ENCODE data around the gene IL17RB.

IL17RB gene

DNA sequence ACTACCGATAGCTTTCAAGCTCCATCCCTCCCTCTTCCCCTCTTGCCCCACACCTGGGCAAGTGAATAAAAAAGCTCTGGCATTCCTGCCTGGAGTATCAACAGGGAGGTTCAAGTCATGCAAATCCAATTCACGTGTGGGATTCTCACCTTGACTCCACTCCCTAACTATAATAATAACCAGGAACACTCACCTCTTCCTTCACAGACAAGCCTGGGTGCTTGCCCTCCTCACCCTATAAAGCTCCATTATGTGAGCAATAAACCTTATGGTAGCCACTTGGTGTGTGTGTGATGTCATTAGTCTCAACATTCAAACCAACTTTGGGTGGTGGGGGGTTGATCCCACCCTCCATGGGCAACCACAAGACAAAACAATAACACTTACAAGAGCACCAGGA, 16.8 kb upstream of the IL17RB start:
- DNase-seq (ENCODE audit: low spot score), result no peak

DNA sequence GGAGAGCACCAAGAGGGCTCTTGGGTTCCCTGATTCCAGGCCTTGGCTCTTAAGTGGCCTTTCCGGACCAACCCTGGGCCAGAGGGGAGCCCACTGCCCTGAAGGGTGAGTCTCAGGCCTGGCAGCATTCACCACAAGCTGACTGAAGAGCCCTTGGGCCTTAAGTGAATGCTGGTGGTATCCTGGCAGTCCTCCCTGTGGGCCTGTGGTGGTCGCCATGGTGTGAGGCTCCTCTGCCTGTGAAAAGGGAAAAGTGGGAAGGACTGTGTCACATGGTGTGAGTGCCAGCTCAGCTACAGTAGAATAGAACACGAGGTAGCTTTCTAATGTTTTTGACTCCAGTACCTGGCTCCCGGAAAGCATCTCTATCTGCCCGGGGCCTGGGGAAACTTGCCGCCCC, 15.4 kb upstream of the IL17RB start:
- no peak for DNase-seq (ENCODE audit: low spot score)

DNA sequence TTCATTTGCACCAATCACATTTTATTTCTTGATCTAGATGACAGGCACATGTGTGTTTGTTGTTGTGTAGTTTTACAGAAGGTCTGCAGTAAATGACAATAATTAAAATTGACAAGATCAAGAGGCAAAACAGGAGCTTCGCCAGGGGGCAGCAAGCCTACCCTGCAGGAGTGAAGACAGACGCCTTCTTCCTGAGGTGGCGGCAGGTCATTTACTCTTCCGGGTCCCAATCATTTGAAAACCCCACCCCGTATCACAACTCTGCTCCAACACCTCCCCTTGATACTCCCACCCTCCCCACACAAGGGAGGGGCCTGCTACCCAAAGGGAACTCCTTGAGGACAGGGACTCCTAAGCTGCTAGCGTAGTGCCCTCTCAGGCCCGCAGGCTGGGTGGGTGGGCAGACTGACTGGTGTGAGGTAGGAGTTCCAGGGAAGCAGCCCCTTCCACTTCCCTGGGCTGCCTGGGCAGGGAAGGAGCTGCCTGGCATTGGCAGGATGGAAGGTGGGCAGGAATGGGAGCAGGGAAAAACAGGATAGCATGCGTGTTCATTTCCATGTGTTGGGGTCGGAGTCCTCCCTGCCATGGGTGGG, 13.2 kb upstream of the IL17RB start:
- DNase-seq (ENCODE audit: low spot score), result no peak

DNA sequence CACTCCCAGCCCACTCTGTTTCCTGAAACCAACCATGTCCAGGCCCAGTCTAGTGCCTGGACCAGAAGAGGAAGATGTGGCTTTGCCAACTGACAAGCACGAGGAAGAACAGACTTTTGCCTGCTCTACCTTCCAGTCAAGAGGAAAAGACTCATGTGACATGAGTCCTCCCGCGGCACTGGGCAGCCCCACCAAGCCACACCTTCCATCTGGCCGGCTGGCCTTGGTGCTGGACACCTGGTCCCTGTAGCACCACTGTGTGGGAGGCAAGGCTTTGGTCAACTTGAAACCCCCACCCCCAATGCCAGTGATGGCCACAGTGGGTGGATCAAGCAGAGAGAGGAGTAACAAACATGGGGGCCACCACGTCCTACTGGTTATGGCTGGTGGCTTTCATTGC, 12.7 kb upstream of the IL17RB start:
- DNase-seq (ENCODE audit: low spot score), result no peak

DNA sequence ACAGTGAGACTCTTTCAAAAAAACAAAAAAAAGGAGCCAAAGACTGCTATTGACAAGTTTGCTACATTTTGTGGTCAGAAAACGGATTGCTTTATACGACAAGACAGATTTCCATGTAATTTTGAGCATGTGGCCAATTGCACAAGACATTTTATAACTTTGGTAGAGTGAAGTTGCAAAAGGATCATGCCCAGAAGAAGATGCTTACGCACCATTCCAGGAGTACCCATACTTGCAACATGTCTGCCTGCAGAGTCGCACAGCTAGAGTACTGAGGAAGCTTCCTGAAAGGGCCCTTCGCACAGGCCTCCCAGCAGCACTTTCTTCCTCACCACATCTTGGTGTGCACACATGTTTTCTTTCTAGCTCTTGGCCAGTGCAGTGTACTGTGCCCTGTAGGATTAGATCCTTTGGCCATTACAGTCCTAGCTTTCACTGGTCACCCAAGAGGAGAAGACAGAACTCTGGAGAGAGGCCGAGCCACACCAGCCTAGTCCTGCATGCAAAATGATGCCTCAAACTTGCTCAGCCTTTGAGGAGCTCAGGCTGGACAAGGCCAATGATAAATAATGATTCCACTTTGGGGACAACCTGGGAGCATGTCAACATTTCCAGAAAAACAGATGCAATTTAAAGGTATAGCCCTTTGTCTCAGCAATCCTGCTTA, 11.8 kb upstream of the IL17RB start:
- DNase-seq (ENCODE audit: low spot score), result no peak

DNA sequence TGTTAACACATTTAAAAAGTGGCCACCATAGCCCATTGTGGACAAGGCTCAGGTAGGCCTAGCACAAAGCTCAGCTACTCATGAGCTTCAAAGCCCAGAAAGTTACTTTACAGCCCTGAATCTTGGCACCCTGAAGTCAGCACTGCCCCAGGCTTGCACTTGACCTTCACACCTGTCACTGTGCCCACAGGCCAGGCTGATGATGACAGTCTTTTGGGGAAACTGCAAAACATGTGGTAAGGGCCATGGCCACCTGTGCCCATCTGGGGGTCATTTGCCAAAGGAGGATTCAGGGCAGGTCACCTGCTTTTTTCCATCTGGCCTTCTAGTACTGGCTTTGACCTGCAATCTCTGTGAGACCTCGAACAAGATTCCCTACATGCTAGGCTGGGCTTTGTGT, 11.1 kb upstream of the IL17RB start:
- no peak for DNase-seq (ENCODE audit: low spot score)

DNA sequence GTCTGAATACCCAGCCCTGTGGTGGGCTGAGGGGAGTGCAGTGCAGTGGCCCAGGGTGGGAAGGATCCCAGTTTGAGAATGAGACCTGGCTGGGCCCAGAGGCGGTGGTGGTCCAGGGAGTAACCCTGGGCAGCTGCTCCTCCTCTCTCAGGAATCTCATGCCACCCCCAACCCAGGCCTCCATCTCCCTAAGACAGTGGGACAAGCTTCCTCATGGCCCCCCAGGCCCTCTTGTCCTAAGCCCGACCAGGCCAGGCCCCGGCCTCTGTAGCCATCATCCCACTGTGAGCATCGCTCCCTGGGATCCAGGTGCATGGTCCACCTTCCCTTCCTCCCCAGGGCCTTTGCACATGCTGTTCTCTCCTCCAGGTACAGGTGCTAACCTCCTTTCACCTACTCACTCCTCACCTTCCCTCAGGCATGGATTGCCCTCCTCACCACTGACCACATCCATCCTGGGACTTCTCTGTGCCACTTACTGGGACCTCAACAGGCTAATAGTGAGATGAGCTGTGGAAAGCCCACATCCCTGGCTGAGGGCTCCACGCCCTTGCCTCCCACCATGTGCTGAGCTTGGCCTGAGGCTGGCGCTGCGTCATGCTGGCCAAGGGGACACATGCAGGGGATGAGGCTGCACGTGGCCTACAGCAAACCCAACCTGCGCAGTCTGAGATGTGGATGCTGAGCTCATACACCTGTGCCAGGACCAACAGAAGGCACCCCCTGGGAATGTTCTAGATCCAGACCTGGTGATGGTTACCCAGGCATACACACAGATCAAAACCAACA, 10.1 kb upstream of the IL17RB start:
- DNase-seq (ENCODE audit: low spot score), result no peak

DNA sequence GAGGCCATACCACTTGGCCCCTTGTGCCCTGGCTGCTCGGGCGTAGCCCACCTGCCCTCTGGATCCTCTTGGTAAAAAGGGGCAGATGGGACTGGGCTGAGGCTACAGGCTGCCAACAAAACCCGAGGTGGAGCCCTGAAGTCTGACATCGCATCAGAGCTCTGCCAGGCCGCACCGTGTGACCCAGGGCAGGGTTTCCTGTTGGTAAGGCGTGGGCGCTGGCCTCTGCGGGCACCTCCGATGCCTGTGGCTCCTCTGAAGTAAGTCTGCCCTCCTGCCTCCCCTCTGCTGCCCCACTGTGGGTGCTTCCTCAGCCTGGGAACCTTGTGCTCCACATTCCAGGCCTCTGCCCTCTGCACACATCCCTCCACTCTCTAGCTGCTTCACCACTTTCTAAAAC, 9.0 kb upstream of the IL17RB start:
- DNase-seq (ENCODE audit: low spot score), result no peak

DNA sequence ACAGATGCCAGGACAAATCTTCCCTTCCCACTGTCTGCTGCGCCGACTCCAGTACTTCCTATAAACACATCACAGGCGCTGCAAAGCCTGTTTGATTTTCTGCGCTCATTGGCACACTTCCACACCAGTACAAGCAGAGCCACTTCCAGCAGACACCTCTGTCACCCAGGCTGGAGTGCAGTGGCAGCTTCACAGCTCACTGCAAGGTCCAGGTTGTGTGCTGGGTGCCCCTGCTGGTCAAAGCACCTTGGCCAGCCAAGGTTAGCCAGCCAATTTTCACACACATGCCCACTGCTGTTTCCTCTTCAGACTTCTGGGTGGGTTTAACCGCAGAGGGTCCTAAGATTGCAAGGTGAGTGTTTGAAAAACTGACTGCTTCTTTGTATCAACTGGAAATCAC, 5.1 kb upstream of the IL17RB start:
- no peak for DNase-seq (ENCODE audit: low spot score)

DNA sequence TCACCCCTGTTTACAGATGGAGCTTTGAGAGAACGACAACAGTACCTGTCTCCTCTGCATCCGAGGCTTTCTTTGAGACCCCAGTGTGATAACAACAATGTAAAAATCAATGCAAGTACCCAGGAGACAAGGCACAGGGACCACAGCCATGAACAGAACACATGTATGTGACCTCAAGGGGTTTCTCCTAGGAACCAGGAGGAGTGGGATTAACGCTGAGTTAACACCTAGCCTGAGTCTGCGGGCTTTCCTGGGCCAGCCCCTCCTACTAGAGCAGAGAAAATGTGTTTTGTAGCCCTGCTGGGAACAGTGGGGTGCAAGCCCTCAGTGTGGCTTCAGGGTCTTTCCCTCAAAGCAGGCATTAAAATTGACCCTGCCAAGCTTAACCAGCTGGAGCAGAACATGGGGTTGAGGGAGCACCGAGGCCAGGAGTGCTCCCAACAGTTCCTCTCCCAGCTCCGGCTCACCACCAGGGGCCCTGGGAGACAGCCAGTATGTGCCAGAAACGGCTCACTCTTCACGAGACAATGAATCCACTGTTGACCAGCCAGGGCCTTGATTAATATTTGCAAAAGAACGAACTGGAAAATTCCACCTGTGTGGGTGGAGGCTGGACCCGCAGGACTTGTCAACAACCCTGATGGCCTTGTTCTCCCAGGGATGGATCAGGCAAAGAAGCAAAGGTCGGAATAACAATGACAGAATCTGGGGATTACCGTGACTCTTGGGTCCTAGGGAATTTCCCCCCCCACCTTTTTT, 3.8 kb upstream of the IL17RB start:
- DNase-seq (ENCODE audit: low spot score), result no peak

DNA sequence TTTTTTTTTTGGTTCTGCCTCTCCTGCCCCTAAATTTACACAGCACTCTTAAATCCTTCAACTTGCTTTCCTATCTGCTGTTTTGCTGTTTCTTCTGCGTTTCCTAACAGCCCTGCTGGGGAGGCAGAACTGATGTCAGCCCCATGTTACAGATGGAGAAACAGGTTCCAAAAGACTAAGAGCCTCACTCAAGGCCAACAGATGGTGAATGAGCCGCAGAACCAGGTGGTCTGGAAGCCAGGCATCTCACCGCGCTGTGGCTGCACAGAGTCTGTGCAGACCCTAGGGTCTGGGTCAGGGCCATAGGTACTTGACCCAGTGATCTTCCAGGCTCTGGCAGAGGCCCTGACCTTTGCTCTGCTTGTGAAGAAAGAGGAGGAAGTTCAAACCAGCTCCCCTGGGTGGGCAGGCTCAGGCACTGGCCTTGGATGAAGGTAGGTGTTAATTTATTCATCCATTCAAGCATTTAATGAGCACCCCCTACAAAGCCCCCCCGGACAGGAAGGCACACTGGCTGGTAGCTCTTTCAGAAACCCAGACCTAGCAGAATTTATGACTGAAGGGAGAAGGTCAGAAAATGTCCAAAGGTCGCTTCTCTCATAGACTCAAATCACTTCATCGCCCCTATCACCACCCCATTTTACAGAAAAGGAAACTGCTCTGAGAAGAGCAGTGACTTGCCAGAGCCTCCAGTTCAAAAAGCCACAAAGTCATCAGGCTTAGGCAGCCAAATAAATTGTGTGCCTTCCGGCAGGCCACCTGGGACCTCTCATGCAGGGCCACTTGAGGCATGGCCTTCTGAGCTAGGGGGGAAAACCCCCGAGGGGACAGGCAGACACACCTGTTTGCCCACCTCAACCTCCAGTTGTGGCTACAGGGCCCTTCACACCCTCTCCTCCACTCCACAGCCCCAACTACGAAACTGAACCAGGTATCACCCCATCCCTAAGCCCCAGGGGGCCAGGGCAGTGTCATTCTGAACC, 2.9 kb upstream of the IL17RB start:
- no peak for DNase-seq (ENCODE audit: low spot score)

DNA sequence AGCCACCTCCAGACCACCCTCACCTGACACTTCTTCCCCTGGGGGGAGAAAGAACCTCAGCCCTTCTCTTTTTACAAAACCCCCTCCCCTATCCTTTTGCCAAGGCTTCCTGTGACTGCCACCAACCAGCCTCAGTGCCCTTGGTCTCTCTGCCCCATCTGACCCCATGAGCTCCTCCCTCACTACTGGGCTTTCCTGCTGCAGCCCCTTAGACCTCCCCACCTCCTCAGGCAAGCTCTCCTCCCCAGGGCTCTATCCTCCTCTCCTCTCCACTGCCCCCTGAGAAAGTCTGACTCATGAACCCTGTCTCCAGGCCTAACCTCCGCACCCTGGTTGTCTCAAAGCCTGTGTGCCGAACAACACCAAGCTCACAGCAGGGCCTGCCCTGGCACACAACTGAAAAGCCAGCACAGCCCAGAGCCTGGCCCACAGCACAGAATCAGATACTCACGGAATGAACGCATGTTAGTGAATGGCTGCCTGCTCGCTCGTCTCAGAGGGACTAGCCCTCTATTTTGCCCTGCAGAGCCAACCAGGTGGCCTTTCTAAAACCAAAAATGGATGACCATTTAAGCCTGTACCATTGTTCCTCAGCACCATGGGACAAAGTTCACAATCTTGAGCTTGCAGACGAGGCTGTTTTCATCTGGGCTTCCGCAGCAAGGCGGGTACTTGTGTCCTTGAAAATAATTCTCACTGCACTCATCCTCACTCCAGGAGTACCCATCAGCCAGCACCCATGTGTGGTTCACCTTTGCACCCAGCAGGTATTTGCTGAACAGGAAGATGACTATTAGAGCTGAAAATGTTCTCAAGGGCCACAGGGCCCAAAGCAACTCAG, 1.9 kb upstream of the IL17RB start:
- DNase-seq (ENCODE audit: low spot score), result no peak

DNA sequence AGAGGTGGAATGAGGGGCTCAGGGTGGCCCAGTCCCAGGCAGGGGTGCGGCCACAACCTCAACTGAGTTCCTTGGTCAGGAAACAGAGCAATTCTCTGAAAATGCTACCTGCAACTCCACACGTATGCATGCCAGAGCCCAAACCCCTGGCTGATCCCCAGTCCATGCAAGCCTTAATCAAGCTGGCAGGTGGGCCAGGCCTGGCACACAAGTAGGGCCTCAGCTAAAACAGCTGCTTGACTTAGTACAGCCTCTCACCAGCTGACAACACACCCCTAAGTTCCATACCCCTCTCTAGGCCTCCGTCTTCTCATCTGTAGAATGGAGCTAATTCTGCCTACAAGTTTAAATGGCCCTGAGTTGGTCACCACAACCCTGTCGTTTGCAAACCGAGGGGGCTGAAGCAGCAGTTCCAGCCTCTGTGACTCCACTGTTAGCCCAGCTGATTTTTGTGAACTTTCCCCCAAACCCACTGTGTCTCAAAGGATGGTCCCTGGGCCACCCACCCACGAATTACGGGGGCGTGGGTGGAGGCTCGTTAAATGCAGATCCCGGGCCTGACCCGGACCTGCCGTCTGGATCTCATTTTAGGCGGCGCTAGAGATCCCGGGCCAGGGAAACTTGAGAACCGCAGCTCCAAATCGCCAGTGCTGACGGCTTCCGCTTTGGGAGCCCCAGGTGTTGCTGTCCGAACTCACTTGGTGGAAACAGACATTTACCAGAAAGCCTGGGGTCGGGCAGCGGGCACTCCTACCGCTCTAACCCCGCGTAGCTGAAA, 1.1 kb upstream of the IL17RB start:
- no peak for DNase-seq (ENCODE audit: low spot score)

DNA sequence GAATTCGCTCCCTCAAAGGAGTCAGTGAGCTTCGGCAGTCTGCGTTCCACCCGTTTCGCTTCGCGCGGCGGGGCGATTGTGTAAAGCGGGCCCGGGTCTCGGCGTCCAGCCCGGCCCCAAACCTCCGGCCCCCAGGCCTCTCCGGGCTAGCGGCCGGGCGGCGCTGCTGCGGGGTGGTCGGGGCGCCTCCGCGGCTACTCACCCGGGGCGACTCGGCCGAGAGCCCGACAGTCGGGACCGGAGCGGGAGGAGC, 561 bp upstream of the IL17RB start:
- DNase-seq (ENCODE audit: low spot score), result no peak

DNA sequence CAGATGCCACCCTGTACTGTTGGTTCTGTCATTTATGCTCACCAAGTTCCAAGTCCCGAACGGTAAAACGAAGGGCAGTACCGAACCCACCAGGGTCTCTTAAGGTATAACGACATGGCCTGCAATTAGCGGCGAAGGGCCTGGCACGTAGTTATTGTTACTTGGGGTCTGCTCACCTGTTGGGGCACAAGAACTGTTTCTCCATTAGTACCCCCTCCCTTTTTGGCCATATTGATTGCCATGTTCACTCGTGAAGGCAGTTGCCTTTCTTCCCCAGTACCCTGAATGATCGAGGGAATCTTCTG, 435 bp downstream of the IL17RB start:
- DNase-seq (ENCODE audit: low spot score), result no peak

DNA sequence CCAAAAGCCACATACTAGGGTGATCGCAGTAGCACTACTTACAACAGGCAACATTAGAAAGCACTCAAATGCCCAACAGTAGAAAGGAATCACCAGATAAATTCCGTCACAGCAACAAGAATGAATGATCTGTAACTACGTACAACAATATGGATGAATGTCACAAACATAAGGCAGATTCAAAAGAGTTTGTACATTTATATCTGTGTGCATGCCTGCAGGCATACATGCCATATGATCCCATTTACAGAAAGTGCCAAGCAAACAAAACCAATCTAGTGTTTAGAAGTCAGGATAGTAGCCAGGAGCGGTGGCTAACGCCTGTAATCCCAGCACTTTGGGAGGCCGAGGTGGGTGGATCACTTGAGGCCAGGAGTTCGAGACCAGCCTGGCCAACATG, 3.5 kb downstream of the IL17RB start:
- no peak for DNase-seq (ENCODE audit: low spot score)

DNA sequence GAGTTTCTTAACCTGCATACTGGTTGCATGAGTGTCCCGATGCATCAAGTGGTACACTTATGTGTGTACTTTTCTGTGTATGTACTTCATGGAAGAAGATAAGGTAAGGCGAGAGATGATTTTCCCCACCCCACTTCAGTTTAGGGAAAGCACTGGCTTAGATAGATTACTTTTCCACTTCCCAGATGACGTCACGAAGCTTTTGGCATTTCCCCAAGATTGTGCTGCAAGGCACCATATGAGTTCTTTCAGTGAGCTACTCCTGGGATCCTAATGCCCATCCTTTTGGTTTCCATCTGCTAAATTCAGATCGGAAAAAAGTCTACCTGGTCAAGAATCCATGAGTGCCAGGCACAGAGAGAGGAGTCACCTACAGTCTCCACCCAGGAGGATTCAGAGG, 4.5 kb downstream of the IL17RB start:
- DNase-seq (ENCODE audit: low spot score), result no peak

DNA sequence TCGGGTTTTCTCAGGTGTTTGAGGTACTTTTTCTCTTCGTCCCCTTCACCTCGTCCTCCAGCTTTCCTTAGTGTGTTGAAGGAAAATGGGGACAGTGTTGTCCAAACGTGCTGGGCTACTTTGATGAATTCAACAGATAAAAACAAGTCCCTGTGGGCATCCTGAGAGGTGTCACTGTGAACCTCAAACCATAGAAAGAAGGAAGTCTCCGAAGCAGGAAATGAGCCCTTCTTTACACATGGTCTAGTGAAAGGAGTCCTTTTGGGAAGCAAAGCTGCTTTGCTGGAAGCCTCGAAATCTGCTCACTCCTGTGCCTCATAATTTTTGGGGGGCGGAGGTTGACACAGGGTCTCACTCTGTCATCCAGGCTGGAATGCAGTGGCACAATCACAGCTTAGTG, 10.6 kb downstream of the IL17RB start:
- DNase-seq (ENCODE audit: low spot score), result no peak

DNA sequence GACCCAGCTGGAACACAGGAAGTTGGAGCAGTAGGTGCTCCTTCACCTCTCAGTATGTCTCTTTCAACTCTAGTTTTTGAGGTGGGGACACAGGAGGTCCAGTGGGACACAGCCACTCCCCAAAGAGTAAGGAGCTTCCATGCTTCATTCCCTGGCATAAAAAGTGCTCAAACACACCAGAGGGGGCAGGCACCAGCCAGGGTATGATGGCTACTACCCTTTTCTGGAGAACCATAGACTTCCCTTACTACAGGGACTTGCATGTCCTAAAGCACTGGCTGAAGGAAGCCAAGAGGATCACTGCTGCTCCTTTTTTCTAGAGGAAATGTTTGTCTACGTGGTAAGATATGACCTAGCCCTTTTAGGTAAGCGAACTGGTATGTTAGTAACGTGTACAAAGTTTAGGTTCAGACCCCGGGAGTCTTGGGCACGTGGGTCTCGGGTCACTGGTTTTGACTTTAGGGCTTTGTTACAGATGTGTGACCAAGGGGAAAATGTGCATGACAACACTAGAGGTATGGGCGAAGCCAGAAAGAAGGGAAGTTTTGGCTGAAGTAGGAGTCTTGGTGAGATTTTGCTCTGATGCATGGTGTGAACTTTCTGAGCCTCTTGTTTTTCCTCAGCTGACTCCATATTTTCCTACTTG, 11.9 kb downstream of the IL17RB start:
- no peak for DNase-seq (ENCODE audit: low spot score)

DNA sequence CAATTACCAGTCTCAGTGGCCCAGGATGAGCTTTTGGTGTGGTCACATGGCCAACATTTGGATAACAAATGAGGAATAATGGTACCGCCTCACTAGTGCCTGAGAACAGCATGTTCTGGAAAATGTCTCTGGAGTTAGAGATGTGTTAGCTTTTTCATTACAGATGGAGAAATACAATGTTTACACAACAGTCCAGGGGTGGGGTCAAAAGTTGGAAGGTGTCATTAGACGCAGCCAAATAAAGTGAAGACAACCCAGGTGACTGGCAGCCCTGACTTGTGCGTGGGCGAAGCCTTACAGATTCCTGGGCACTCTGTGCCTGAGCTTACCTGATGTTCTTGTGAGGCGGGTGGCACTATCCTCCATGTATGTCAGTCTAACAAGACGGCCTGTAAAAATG, 12.8 kb downstream of the IL17RB start:
- no peak for DNase-seq (ENCODE audit: low spot score)

All from activated CD4-positive, alpha-beta T cell treated with anti-CD3 and anti-CD28 coated beads, Interleukin-2, Interleukin-4, amounts not matched to agents 100 ng/mL and 50 ng/mL, durations not matched to agents 16 hours and 8 hours (primary cell).